Keratinocyte (primary cell): ENCODE results near the gene DEUP1. TPM values are rescaled to one million over a fixed set of nuclear protein-coding genes. Genes with fewer than 3 reads are reported as not detected.

ENCODE experiments used
- DNase-seq: peaks from one replicate; pipeline ENCODE4 v3.0.0-alpha.2; 2011; ENCODE audit warnings: low read depth, missing footprints, low spot score
- FAIRE-seq: peaks from 2 replicates; lab custom pipeline; 2011; peaks lifted over from hg19 to GRCh38; lab: Jason Lieb, UNC
- H2AFZ ChIP-seq: 2 replicates; pipeline ENCODE4 v1.6.0; 2012; ENCODE audit warnings: low read length, control low read depth, inconsistent platforms; ENCODE audit not compliant: control insufficient read depth
- H3K27ac ChIP-seq: 2 replicates; pipeline ENCODE4 v1.5.1; 2011; ENCODE audit warnings: low read length; ENCODE audit not compliant: control insufficient read depth, insufficient read depth
- H3K27me3 ChIP-seq: 3 replicates; pipeline ENCODE4 v1.6.0; 2011; ENCODE audit warnings: low read length; ENCODE audit not compliant: control insufficient read depth, insufficient read depth; ENCODE audit errors: extremely low read depth
- H3K36me3 ChIP-seq, 2 experiments: 2 replicates in 1 of 2; 3 replicates in 1 of 2; pipeline ENCODE4 v1.5.1; 2011; ENCODE audit warnings: low read length in 2 of 2, mild to moderate bottlenecking in 1 of 2; ENCODE audit not compliant: control insufficient read depth in 2 of 2, insufficient read depth in 2 of 2; ENCODE audit errors: extremely low read depth in 1 of 2
- H3K4me1 ChIP-seq: 3 replicates; pipeline ENCODE4 v1.5.1; 2011; ENCODE audit warnings: low read length; ENCODE audit not compliant: control insufficient read depth, insufficient read depth; ENCODE audit errors: extremely low read depth
- H3K4me2 ChIP-seq: 3 replicates; pipeline ENCODE4 v1.6.0; 2011; ENCODE audit warnings: low read depth, low read length; ENCODE audit not compliant: control insufficient read depth, insufficient read depth; ENCODE audit errors: extremely low read depth
- H3K4me3 ChIP-seq, 3 experiments: fragments of 200-600 bp in 1 of 3; sonication (generic) in 1 of 3; 2 replicates in 2 of 3; 3 replicates in 1 of 3; pipeline ENCODE4 v1.5.1; 2011 to 2016; ENCODE audit warnings: low read length in 3 of 3, mild to moderate bottlenecking in 3 of 3, control low read depth in 2 of 3, inconsistent platforms in 1 of 3, low read depth in 1 of 3, mixed read lengths in 1 of 3, mixed run types in 1 of 3, moderate library complexity in 1 of 3; ENCODE audit not compliant: control insufficient read depth in 2 of 3, insufficient read depth in 2 of 3; ENCODE audit errors: extremely low read depth in 1 of 3
- H3K79me2 ChIP-seq: 2 replicates; pipeline ENCODE4 v1.6.0; 2012; ENCODE audit warnings: low read length; ENCODE audit not compliant: control insufficient read depth, insufficient read depth
- H3K9ac ChIP-seq: 3 replicates; pipeline ENCODE4 v1.6.0; 2011; ENCODE audit warnings: low read length; ENCODE audit not compliant: control insufficient read depth, insufficient read depth; ENCODE audit errors: extremely low read depth
- H3K9me1 ChIP-seq: 3 replicates; pipeline ENCODE4 v1.6.0; 2011; ENCODE audit warnings: low read length; ENCODE audit not compliant: control insufficient read depth, insufficient read depth; ENCODE audit errors: extremely low read depth
- H3K9me3 ChIP-seq: 2 replicates; pipeline ENCODE4 v1.5.1; 2012; ENCODE audit warnings: low read depth, low read length; ENCODE audit not compliant: control insufficient read depth
- H4K20me1 ChIP-seq: 3 replicates; pipeline ENCODE4 v1.6.0; 2011; ENCODE audit warnings: low read length; ENCODE audit not compliant: control insufficient read depth, insufficient read depth; ENCODE audit errors: extremely low read depth
- EZH2 ChIP-seq: IDR thresholded peaks from one replicate; pipeline ENCODE4 v1.6.1; 2012; ENCODE audit warnings: inconsistent platforms, mild to moderate bottlenecking, low read length, moderate library complexity
- dilution Hi-C: fragments of 300-500 bp; cut with MboI; formaldehyde crosslinking; loops from one replicate; pipeline ENCODE4 v1.7.0; 2020; ENCODE audit warnings: low sequenced_read_pairs; ENCODE audit not compliant: extremely low pct_ligation_motif_present
- polyA plus RNA-seq, 5 experiments: library from polyadenylated mRNA; depleted of rRNA in 3 of 5; stranded (reverse) in 3 of 5; stranded (forward) in 1 of 5; unstranded in 1 of 5; fragments of >200 nt; gene quantifications; 1 replicate in 1 of 5; 2 replicates in 3 of 5; 3 replicates in 1 of 5; pipeline versions ENCODE4 v1.2.1 to v1.2.3, GENCODE V29; 2011 to 2012; ENCODE audit warnings: missing spikeins in 2 of 5, low read depth in 1 of 5, low replicate concordance in 1 of 5
- TF ChIP-seq, protein P1 (sequence below), 3 experiments: IDR thresholded peaks in 1 of 3; conservative IDR thresholded peaks in 1 of 3; optimal IDR thresholded peaks in 1 of 3; 2 replicates in 2 of 3; 3 replicates in 1 of 3; pipeline versions ENCODE3 to v1.5.1; 2011; ENCODE audit warnings: low read length in 3 of 3, mild to moderate bottlenecking in 3 of 3, moderate library complexity in 2 of 3, control low read depth in 1 of 3, inconsistent platforms in 1 of 3; ENCODE audit not compliant: insufficient read depth in 2 of 3; ENCODE audit errors: extremely low read depth in 1 of 3

DEUP1 gene
- polyA plus RNA-seq, 1 donor (not counting 4 experiments of a cell fraction or from before 2014, with no cell fraction given), result 0.12 TPM

- Histone ChIP-seq H4K20me1 (no peaks in the 10 kb centered on the region), H3K9me3 (no peaks in the 10 kb centered on the region), H3K4me3 (no peak overlapping the region), H3K9me1 (no peaks in the 10 kb centered on the region), H3K36me3 (no peaks in the 10 kb centered on the region), H3K27me3 (no peaks in the 10 kb centered on the region), H2AFZ (no peak overlapping the region), H3K4me2 (no peak overlapping the region), H3K9ac (no peak overlapping the region), H3K27ac (no peak overlapping the region), H3K79me2 (no peaks in the 10 kb centered on the region), H3K4me1 (no peaks in the 10 kb centered on the region)
- FAIRE-seq (no peak), DNase-seq (no peak)
- dilution Hi-C loops, result no loop called here
- TF ChIP-seq, protein P1, sequence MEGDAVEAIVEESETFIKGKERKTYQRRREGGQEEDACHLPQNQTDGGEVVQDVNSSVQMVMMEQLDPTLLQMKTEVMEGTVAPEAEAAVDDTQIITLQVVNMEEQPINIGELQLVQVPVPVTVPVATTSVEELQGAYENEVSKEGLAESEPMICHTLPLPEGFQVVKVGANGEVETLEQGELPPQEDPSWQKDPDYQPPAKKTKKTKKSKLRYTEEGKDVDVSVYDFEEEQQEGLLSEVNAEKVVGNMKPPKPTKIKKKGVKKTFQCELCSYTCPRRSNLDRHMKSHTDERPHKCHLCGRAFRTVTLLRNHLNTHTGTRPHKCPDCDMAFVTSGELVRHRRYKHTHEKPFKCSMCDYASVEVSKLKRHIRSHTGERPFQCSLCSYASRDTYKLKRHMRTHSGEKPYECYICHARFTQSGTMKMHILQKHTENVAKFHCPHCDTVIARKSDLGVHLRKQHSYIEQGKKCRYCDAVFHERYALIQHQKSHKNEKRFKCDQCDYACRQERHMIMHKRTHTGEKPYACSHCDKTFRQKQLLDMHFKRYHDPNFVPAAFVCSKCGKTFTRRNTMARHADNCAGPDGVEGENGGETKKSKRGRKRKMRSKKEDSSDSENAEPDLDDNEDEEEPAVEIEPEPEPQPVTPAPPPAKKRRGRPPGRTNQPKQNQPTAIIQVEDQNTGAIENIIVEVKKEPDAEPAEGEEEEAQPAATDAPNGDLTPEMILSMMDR (optimal IDR thresholded peaks at IDR 0.05 in 1 of 3, IDR thresholded peaks at IDR 0.05 in 1 of 3, conservative IDR thresholded peaks at IDR 0.05 in 1 of 3; ENCODE audit: extremely low read depth in 1 of 3, insufficient read depth in 2 of 3, low read length in 3 of 3), result no peak
- no peak for TF ChIP-seq EZH2
Measured at GRCh38 chr11:93403930-93404329, 73.4 kb downstream of the DEUP1 start.

DNA sequence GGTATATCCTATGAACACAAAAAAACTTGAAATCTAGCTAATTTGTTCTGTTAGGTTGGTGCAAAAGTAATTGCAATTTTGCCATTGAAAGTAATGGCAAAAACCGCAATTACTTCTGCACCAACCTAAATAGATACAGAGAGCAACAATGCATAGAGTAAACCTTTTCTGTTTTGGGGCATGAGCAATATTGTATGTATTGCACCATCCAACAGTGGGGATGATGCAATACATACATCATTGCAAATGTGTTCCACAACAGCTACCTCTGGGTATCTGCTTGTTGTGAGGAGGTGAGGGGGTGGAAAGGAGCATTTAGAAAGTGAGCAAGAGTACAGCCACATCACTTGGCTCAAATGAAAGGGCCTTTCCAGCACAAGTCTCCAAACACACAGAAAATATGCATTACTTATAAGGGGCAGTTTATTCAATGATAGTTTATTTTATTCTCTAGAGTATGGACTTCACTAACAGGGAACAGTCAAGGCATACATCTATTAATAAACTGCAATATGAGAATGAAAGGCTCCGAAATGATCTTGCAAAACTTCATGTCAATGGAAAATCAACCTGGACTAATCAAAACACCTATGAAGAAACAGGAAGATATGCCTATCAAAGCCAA lies 77.3 kb downstream of the DEUP1 start:
- DNase-seq (no peak), FAIRE-seq (no peak)
- no peaks in the 10 kb centered on the region for H3K4me1 ChIP-seq
- H3K9me1 ChIP-seq, result no peaks in the 10 kb centered on the region
- no peak overlapping the region for H3K4me3 ChIP-seq
- no peaks in the 10 kb centered on the region for H3K9me3 ChIP-seq
- no peaks in the 10 kb centered on the region for H3K79me2 ChIP-seq
- TF ChIP-seq, protein P1 (optimal IDR thresholded peaks at IDR 0.05 in 1 of 3, IDR thresholded peaks at IDR 0.05 in 1 of 3, conservative IDR thresholded peaks at IDR 0.05 in 1 of 3; ENCODE audit: extremely low read depth in 1 of 3, insufficient read depth in 2 of 3, low read length in 3 of 3), result no peak
- no peak for TF ChIP-seq EZH2
- H3K27ac ChIP-seq, result no peak overlapping the region
- dilution Hi-C loops, result no loop called here
- no peaks in the 10 kb centered on the region for H3K27me3 ChIP-seq
- no peaks in the 10 kb centered on the region for H4K20me1 ChIP-seq
- no peaks in the 10 kb centered on the region for H3K36me3 ChIP-seq
- no peak overlapping the region for H3K9ac ChIP-seq
- no peak overlapping the region for H3K4me2 ChIP-seq
- no peak overlapping the region for H2AFZ ChIP-seq
